Measurements from ENCODE around the gene SMYD3.
"Not testable (repeated sequence)": the region's sequence is repeated elsewhere in the genome, so short reads cannot be mapped to it uniquely, and the experiment has no call there.

SMYD3 gene

GRCh38 chr1:246043556-246043955 lies 463.5 kb downstream of the SMYD3 start:
- no peak for DNase-seq

- DNase-seq: no peak
Measured at GRCh38 chr1:246041360-246041759, 465.7 kb downstream of the SMYD3 start.

- DNase-seq: no peak
Measured at GRCh38 chr1:246040200-246040890, 466.7 kb downstream of the SMYD3 start.

- DNase-seq: no peak
Measured at GRCh38 chr1:246039584-246039983, 467.5 kb downstream of the SMYD3 start.

- DNase-seq: no peak
Measured at GRCh38 chr1:246037832-246038231, 469.2 kb downstream of the SMYD3 start.

- no peak for DNase-seq
Measured at GRCh38 chr1:246036175-246036574, 470.9 kb downstream of the SMYD3 start.

GRCh38 chr1:246035060-246035541 lies 472.0 kb downstream of the SMYD3 start:
- no peak for DNase-seq

GRCh38 chr1:246034630-246035029 lies 472.4 kb downstream of the SMYD3 start:
- DNase-seq: no peak

GRCh38 chr1:246032984-246033383 lies 474.1 kb downstream of the SMYD3 start:
- DNase-seq: no peak

- no peak for DNase-seq
Measured at GRCh38 chr1:246032031-246032551, 475.0 kb downstream of the SMYD3 start.

GRCh38 chr1:246029616-246030015 lies 477.5 kb downstream of the SMYD3 start:
- no peak for DNase-seq

GRCh38 chr1:246024118-246024517 lies 483.0 kb downstream of the SMYD3 start:
- not testable (repeated sequence) for DNase-seq

GRCh38 chr1:246020211-246020954 lies 486.7 kb downstream of the SMYD3 start:
- DNase-seq: no peak

- no peak for DNase-seq
Measured at GRCh38 chr1:246018146-246018545, 488.9 kb downstream of the SMYD3 start.

- peak in 1 of 2 experiments; percentile 2 for DNase-seq
Measured at GRCh38 chr1:246012341-246012740, 494.7 kb downstream of the SMYD3 start.

- DNase-seq: no peak
Measured at GRCh38 chr1:246010386-246010785, 496.7 kb downstream of the SMYD3 start.

- DNase-seq: no peak
Measured at GRCh38 chr1:246008363-246008831, 498.7 kb downstream of the SMYD3 start.

- no peak for DNase-seq
Measured at GRCh38 chr1:246005067-246005466, 502.0 kb downstream of the SMYD3 start.

- DNase-seq: no peak
Measured at GRCh38 chr1:246004301-246004700, 502.8 kb downstream of the SMYD3 start.

GRCh38 chr1:246003442-246003730 lies 503.7 kb downstream of the SMYD3 start:
- no peak for DNase-seq

GRCh38 chr1:246002725-246003441 lies 504.2 kb downstream of the SMYD3 start:
- DNase-seq: peak; percentile 55 to 86

- no peak for DNase-seq
Measured at GRCh38 chr1:246001837-246002230, 505.2 kb downstream of the SMYD3 start.

- no peak for DNase-seq
Measured at GRCh38 chr1:246001142-246001836, 505.8 kb downstream of the SMYD3 start.

All from NCI-H187 (cell line).